Hippocampal formation (tissue), 2 donors: ENCODE measurements around the gene IFNA14.
"Not testable (repeated sequence)": the region's sequence is repeated elsewhere in the genome, so short reads cannot be mapped to it uniquely, and the experiment has no call there.

Experiments used
- DNase-seq, 2 donors: peaks; one replicate each; lab custom pipeline; 2025; lab: John Stamatoyannopoulos, UW

Gene IFNA14

GRCh38 chr9:21213411-21214326 is 26.1 kb downstream of the IFNA14 start:
- not testable (repeated sequence) for DNase-seq

GRCh38 chr9:21212160-21212559 is 27.6 kb downstream of the IFNA14 start:
- DNase-seq = not testable (repeated sequence)

- DNase-seq = not testable (repeated sequence)
Measured at GRCh38 chr9:21210782-21211181, 29.0 kb downstream of the IFNA14 start.

GRCh38 chr9:21210311-21210710 is 29.5 kb downstream of the IFNA14 start:
- DNase-seq = no peak

GRCh38 chr9:21207043-21207442 is 32.8 kb downstream of the IFNA14 start, which contains the start of gene IFNA10:
IFNA10 (minus strand) TSS chr9:21207143; CDS start chr9:21207097, 46 bp downstream.
- not testable (repeated sequence) for DNase-seq

- DNase-seq = no peak
Measured at GRCh38 chr9:21205204-21205603, 34.6 kb downstream of the IFNA14 start.

GRCh38 chr9:21202105-21202504 is 37.7 kb downstream of the IFNA14 start, which contains the start of gene IFNA7:
IFNA7 (minus strand) TSS chr9:21202205; CDS start chr9:21202165, 40 bp downstream.
- DNase-seq = not testable (repeated sequence)

GRCh38 chr9:21194867-21195776 is 44.7 kb downstream of the IFNA14 start:
- peak in 1 of 2 donors; percentile 6 for DNase-seq
